Gastroesophageal sphincter (tissue), 4 donors: ENCODE results near the gene ADAM12. TPM values are rescaled to one million over a fixed set of nuclear protein-coding genes. Genes with fewer than 3 reads are reported as not detected.

Experiments
- ATAC-seq: fragments of 150-250 bp; one replicate; pipeline ENCODE4 v1.9.1; 2016; ENCODE audit warnings: mild to moderate bottlenecking, moderate library complexity
- H3K27ac ChIP-seq, 4 donors: fragments of 200-600 bp; sonication (generic) in 3 of 4; 1 replicate in 3 of 4; 2 replicates in 1 of 4; pipeline ENCODE4 v1.5.1; 2016 to 2019
- H3K27me3 ChIP-seq: fragments of 200-600 bp; sonication (generic); one replicate; pipeline ENCODE4 v1.5.1; 2019
- H3K36me3 ChIP-seq, 2 donors: fragments of 200-600 bp; sonication (generic); one replicate each; pipeline ENCODE4 v1.5.1; 2019; ENCODE audit warnings: control low read depth in 1 of 2
- H3K4me1 ChIP-seq, 3 donors: fragments of 200-600 bp; sonication (generic); 1 replicate in 2 of 3; 2 replicates in 1 of 3; pipeline ENCODE4 v1.5.1; 2016 to 2019; ENCODE audit warnings: control low read depth in 2 of 3
- H3K4me3 ChIP-seq, 2 donors: fragments of 200-600 bp; sonication (generic); one replicate each; pipeline ENCODE4 v1.5.1; 2019; ENCODE audit warnings: mild to moderate bottlenecking in 1 of 2, moderate library complexity in 1 of 2
- H3K9me3 ChIP-seq, 3 donors: fragments of 200-600 bp; sonication (generic); one replicate each; pipeline ENCODE4 v1.5.1; 2017 to 2019; ENCODE audit warnings: control low read depth in 2 of 3
- EP300 ChIP-seq: sonication (generic); formaldehyde crosslinking; IDR thresholded peaks from one replicate; pipeline ENCODE4 v1.6.1; 2017; ENCODE audit warnings: antibody characterized with exemption, mild to moderate bottlenecking
- POLR2A ChIP-seq, 2 donors: fragments of 450-650 bp; IDR thresholded peaks; one replicate each; pipeline ENCODE4 v1.6.1; 2017; ENCODE audit warnings: antibody characterized with exemption in 2 of 2, mild to moderate bottlenecking in 2 of 2, moderate library complexity in 1 of 2
- POLR2AphosphoS5 ChIP-seq: sonication (generic); formaldehyde crosslinking; IDR thresholded peaks from one replicate; pipeline ENCODE4 v1.6.1; 2017; ENCODE audit warnings: antibody characterized with exemption
- WGBS, 2 donors: methylation state at CpG; one replicate each; pipeline ENCODE4 v1.1.5; 2018; ENCODE audit warnings: low coverage in 1 of 2; 5-methylcytosine and 5-hydroxymethylcytosine counted together
- total RNA-seq, 4 donors: library from RNA; depleted of rRNA; stranded (reverse); fragments of >200 nt; gene quantifications; one replicate each; pipeline ENCODE4 v1.1.0, GENCODE V29; 2016
- TF ChIP-seq, protein P1 (sequence below), 4 experiments: fragments of 200-600 bp in 2 of 4; fragments of 450-650 bp in 2 of 4; sonication (generic) in 1 of 4; IDR thresholded peaks; one replicate each; pipeline ENCODE4 v1.5.1; 2017 to 2019; ENCODE audit warnings: antibody characterized with exemption in 4 of 4, mild to moderate bottlenecking in 2 of 4, moderate library complexity in 2 of 4

ADAM12 gene
- total RNA-seq, 4 donors from 2014 or later: 0.27 to 1.2 (median 0.89) TPM

DNA sequence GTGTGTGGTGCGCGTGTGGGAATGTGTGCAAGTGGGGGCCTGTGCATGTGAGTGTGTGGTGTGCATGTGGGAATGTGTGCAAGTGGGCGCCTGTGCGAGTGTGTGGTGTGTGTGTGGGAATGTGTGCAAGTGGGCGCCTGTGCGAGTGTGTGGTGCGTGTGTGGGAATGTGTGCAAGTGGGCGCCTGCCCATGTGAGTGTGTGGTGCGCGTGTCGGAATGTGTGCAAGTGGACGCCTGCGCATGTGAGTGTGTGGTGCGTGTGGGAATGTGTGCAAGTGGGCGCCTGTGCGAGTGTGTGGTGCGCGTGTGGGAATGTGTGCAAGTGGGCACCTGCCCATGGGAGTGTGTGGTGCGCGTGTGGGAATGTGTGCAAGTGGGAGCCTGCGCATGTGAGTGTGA, 259.7 kb downstream of the ADAM12 start:
- H3K4me1 ChIP-seq: no peaks in the 10 kb centered on the region
- H3K36me3 ChIP-seq: no peaks in the 10 kb centered on the region
- H3K27me3 ChIP-seq: no peaks in the 10 kb centered on the region
- no peaks in the 10 kb centered on the region for H3K9me3 ChIP-seq
- ATAC-seq: no peak
- no peak overlapping the region for H3K27ac ChIP-seq
- 96 to 97% methylated on average over 6 to 20 of the region's 21 CpGs for WGBS, 2 donors
- no peak for TF ChIP-seq POLR2A (IDR thresholded peaks at IDR 0.05)
- TF ChIP-seq, protein P1, sequence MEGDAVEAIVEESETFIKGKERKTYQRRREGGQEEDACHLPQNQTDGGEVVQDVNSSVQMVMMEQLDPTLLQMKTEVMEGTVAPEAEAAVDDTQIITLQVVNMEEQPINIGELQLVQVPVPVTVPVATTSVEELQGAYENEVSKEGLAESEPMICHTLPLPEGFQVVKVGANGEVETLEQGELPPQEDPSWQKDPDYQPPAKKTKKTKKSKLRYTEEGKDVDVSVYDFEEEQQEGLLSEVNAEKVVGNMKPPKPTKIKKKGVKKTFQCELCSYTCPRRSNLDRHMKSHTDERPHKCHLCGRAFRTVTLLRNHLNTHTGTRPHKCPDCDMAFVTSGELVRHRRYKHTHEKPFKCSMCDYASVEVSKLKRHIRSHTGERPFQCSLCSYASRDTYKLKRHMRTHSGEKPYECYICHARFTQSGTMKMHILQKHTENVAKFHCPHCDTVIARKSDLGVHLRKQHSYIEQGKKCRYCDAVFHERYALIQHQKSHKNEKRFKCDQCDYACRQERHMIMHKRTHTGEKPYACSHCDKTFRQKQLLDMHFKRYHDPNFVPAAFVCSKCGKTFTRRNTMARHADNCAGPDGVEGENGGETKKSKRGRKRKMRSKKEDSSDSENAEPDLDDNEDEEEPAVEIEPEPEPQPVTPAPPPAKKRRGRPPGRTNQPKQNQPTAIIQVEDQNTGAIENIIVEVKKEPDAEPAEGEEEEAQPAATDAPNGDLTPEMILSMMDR (IDR thresholded peaks at IDR 0.05): no peak
- no peak for TF ChIP-seq EP300
- no peak for TF ChIP-seq POLR2AphosphoS5
- no peak overlapping the region for H3K4me3 ChIP-seq

DNA sequence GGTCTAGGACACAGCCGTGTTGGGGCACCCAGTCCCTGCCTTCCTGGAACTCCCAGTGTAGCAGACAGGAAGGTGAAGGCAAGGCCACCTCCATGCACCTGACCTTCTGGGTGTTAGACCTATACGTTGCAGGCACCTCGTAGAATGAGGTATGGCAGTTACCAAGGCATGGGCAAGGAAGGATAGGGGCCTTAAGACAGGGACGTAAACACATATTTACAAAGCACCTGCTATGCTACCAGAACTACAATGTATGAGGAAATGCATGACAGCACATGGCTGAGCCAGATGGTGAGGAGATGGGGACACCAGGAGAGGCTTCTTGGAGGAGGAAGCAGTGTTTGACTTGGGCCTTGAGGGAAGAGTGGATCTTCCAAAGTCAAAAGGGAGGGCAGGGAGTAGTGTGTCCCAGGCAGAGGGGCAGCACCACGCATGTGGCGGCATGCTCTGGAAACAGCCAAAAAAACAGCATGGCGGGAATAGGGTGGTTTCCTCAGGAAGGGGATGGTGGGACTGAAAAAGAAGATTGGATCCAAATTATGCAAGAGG, 260.7 kb downstream of the ADAM12 start:
- TF ChIP-seq EP300: no peak
- no peak for TF ChIP-seq POLR2AphosphoS5
- TF ChIP-seq POLR2A (IDR thresholded peaks at IDR 0.05): no peak
- TF ChIP-seq, protein P1 (IDR thresholded peaks at IDR 0.05): no peak
- WGBS, 2 donors: 85 to 95% methylated on average over 3 to 4 of the region's 7 CpGs

DNA sequence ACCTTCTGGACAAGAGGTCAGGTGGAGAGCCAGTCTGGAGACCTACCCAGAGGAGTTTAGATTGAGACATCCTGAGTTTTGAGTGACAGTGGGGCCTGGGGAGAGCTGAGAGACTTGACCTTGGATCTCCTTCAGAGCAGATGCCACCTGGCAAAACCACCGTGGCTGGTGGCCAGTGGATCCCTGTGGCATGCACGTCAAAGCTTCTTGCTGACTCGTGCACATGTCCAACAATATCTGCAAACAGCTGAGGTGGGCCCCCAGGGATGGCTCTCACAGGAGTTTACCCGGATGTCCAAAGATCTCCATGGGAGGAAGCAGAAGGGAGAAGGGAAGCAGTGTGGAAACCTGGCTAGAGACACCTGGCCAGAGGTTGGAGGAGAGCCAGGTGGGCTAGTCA, 261.4 kb downstream of the ADAM12 start:
- Histone ChIP-seq H3K4me3 (no peak overlapping the region), H3K27me3 (no peaks in the 10 kb centered on the region), H3K4me1 (no peaks in the 10 kb centered on the region), H3K27ac (no peak overlapping the region), H3K36me3 (no peaks in the 10 kb centered on the region), H3K9me3 (no peaks in the 10 kb centered on the region)
- no peak for ATAC-seq
- WGBS, 2 donors: 90% methylated on average over 2 of the region's 4 CpGs; no CpG with 5 or more reads in 1 of the 2 donors
- TF ChIP-seq, protein P1 (IDR thresholded peaks at IDR 0.05): no peak
- TF ChIP-seq EP300 (no peak), POLR2A (IDR thresholded peaks at IDR 0.05) (no peak), POLR2AphosphoS5 (no peak)

More for the DNA sequence above, 260.7 kb downstream of the ADAM12 start:
- no peaks in the 10 kb centered on the region for H3K9me3 ChIP-seq
- no peak overlapping the region for H3K27ac ChIP-seq
- H3K4me3 ChIP-seq: no peak overlapping the region
- no peaks in the 10 kb centered on the region for H3K4me1 ChIP-seq
- H3K27me3 ChIP-seq: no peaks in the 10 kb centered on the region
- H3K36me3 ChIP-seq: no peaks in the 10 kb centered on the region
- no peak for ATAC-seq

DNA sequence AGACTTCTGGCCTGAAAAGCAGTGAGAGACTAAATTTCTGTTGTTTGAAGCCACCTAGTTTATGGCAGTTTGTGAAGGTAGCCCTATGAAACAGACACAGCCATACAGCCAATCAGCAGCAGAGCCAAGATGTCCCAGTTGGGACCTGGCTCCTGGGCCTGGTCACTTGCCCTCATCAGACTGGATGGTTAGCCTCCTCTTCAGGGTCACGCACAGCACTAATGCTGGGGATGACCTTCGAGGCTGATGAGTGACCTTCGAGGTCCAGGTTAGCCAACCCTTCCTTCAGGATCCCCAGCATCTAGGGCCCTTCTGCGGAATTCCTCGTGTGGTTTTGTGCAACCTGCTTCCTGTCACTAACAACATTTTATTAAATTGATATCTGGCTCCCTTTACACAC, 262.3 kb downstream of the ADAM12 start:
- no peak overlapping the region for H3K4me3 ChIP-seq
- H3K4me1 ChIP-seq: no peaks in the 10 kb centered on the region
- no peaks in the 10 kb centered on the region for H3K36me3 ChIP-seq
- ATAC-seq: no peak
- H3K9me3 ChIP-seq: no peaks in the 10 kb centered on the region
- H3K27me3 ChIP-seq: no peaks in the 10 kb centered on the region
- 60% methylated on average over 2 of the region's 5 CpGs; no CpG with 5 or more reads in 1 of the 2 donors for WGBS, 2 donors
- TF ChIP-seq POLR2A (IDR thresholded peaks at IDR 0.05) (no peak), EP300 (no peak), POLR2AphosphoS5 (no peak)
- TF ChIP-seq, protein P1 (IDR thresholded peaks at IDR 0.05): no peak
- no peak overlapping the region for H3K27ac ChIP-seq

DNA sequence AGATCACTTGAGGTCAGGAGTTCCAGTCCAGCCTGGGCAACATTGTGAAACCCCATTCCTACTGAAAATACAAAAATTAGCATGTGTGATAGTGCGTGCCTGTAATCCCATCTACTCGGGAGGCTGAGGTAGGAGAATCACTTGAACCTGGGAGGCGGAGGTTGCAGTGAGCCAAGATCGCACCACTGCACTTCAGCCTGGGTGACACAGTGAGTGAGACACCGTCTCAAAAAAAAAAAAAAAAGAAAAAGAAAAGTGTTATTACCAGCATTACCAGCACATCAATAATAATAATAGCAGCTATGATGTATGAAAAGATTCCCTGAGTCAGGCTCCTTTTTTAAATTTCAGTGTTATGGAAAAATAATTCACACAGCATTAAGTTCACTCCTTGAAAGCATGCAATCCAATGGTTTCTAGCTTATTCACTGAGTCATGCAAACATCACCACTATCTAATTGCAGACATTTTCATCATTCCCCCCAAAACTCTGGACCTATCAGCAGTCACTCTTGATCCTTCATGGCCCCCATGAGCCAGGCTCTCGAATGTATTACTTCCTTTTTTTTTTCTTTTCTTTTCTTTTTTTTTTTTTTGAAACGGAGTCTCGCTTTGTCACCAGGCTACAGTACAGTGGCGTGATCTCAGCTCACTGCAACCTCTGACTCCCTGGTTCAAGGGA, 263.5 kb downstream of the ADAM12 start:
- no peak overlapping the region for H3K27ac ChIP-seq
- H3K36me3 ChIP-seq: no peaks in the 10 kb centered on the region
- no peaks in the 10 kb centered on the region for H3K27me3 ChIP-seq
- no peak overlapping the region for H3K4me3 ChIP-seq
- 91 to 100% methylated on average over 2 to 8 of the region's 9 CpGs for WGBS, 2 donors
- H3K9me3 ChIP-seq: no peaks in the 10 kb centered on the region
- TF ChIP-seq POLR2A (IDR thresholded peaks at IDR 0.05): no peak
- TF ChIP-seq EP300: no peak
- TF ChIP-seq POLR2AphosphoS5: no peak
- TF ChIP-seq, protein P1 (IDR thresholded peaks at IDR 0.05): no peak
- ATAC-seq: no peak
- H3K4me1 ChIP-seq: no peaks in the 10 kb centered on the region
